NCI-H526 treated with DMSO at 0.1 percent for 48 hours (cell line): ENCODE results near the gene COL20A1.
"Not testable (repeated sequence)": the region's sequence is repeated elsewhere in the genome, so short reads cannot be mapped to it uniquely, and the experiment has no call there.

Source experiments
- DNase-seq: peaks from one replicate; lab custom pipeline; 2025; lab: John Stamatoyannopoulos, UW

Gene COL20A1

GRCh38 chr20:63292904-63293303 is at the start of gene COL20A1:
Gene COL20A1 (plus strand): TSS chr20:63293186. CDS start chr20:63295108, 1,922 bp downstream.
- no peak for DNase-seq

GRCh38 chr20:63243604-63244247 is 49.3 kb upstream of the COL20A1 start:
- no peak for DNase-seq

GRCh38 chr20:63244468-63244867 is 48.5 kb upstream of the COL20A1 start:
- DNase-seq, result no peak

- no peak for DNase-seq
Measured at GRCh38 chr20:63246490-63247288, 46.3 kb upstream of the COL20A1 start.

- DNase-seq, result no peak
Measured at GRCh38 chr20:63247671-63248228, 45.2 kb upstream of the COL20A1 start.

GRCh38 chr20:63248835-63249591 is 44.0 kb upstream of the COL20A1 start:
- peak; percentile 21 for DNase-seq

GRCh38 chr20:63249891-63250290 is 43.1 kb upstream of the COL20A1 start:
- no peak for DNase-seq

- not testable (repeated sequence) for DNase-seq
Measured at GRCh38 chr20:63251350-63251749, 41.6 kb upstream of the COL20A1 start.

GRCh38 chr20:63252284-63252711 is 40.7 kb upstream of the COL20A1 start:
- no peak for DNase-seq

GRCh38 chr20:63253065-63253437 is 39.9 kb upstream of the COL20A1 start:
- DNase-seq, result no peak

- DNase-seq, result no peak
Measured at GRCh38 chr20:63253438-63254231, 39.4 kb upstream of the COL20A1 start.

- DNase-seq, result no peak
Measured at GRCh38 chr20:63254232-63254605, 38.8 kb upstream of the COL20A1 start, which contains the start of gene NKAIN4. Gene NKAIN4 (minus strand): TSS chr20:63254463. CDS start chr20:63254450, 13 bp downstream.

GRCh38 chr20:63254606-63255384 is 38.2 kb upstream of the COL20A1 start:
- no peak for DNase-seq

- peak; percentile 15 for DNase-seq
Measured at GRCh38 chr20:63255931-63256704, 36.9 kb upstream of the COL20A1 start.

GRCh38 chr20:63256954-63257353 is 36.0 kb upstream of the COL20A1 start:
- DNase-seq, result no peak

GRCh38 chr20:63257629-63258028 is 35.4 kb upstream of the COL20A1 start:
- no peak for DNase-seq

- no peak for DNase-seq
Measured at GRCh38 chr20:63258781-63259180, 34.2 kb upstream of the COL20A1 start.

GRCh38 chr20:63259734-63260460 is 33.1 kb upstream of the COL20A1 start:
- DNase-seq, result no peak

GRCh38 chr20:63260521-63260920 is 32.5 kb upstream of the COL20A1 start:
- DNase-seq, result no peak
